HEK293 (cell line): Measurements from ENCODE around the gene CDCA5.
A peak's percentile ranks its signal among the peaks of the same experiment; 100 is the strongest.

Source experiments
- CTCF ChIA-PET: fragments of 350-600 bp; formaldehyde crosslinking; extraction: SDS; loops from one replicate; lab custom pipeline; 2021; ENCODE audit warnings: antibody characterized with exemption; lab: Yijun Ruan, JAX
- POLR2A ChIA-PET: fragments of 300-600 bp; formaldehyde crosslinking; extraction: SDS; loops from one replicate; lab custom pipeline; 2020; ENCODE audit warnings: antibody characterized with exemption, inconsistent platforms; lab: Yijun Ruan, JAX
- H3K27ac ChIP-seq: fragments of 200-500 bp; sonication (Bioruptor generic); 2 replicates; pipeline ENCODE4 v1.5.1; 2014; ENCODE audit warnings: low read depth, low read length, control low read depth, inconsistent platforms; ENCODE audit errors: extremely low read depth
- H3K36me3 ChIP-seq, 2 experiments: fragments of 200-500 bp in 1 of 2; sonication (Bioruptor generic) in 1 of 2; 1 replicate in 1 of 2; 2 replicates in 1 of 2; pipeline ENCODE4 v1.5.1; 2014 to 2017; ENCODE audit warnings: inconsistent platforms in 2 of 2, low read length in 2 of 2; ENCODE audit not compliant: control insufficient read depth in 2 of 2, insufficient read depth in 1 of 2
- H3K4me1 ChIP-seq: fragments of 200-500 bp; sonication (Bioruptor generic); 2 replicates; pipeline ENCODE4 v1.5.1; 2014; ENCODE audit warnings: mild to moderate bottlenecking, low read length, inconsistent platforms; ENCODE audit not compliant: control insufficient read depth, insufficient read depth
- H3K4me3 ChIP-seq: 2 replicates; pipeline ENCODE4 v1.5.1; 2011; ENCODE audit warnings: low read depth, mild to moderate bottlenecking, control low read depth, low read length, moderate library complexity
- H3K9me3 ChIP-seq: fragments of 200-500 bp; sonication (Bioruptor generic); 2 replicates; pipeline ENCODE4 v1.5.1; 2014; ENCODE audit warnings: low read depth, low read length, inconsistent platforms; ENCODE audit not compliant: control insufficient read depth, insufficient read depth
- BCL11B ChIP-seq: fragments of 450-650 bp; formaldehyde crosslinking; IDR thresholded peaks from 2 replicates; pipeline ENCODE4 v1.5.1; 2016; ENCODE audit warnings: low read depth, missing biosample characterization, missing genetic modification characterization
- EGR2 ChIP-seq: fragments of 450-650 bp; formaldehyde crosslinking; IDR thresholded peaks from 2 replicates; pipeline ENCODE4 v1.5.1; 2016; ENCODE audit warnings: low read depth, missing biosample characterization, missing genetic modification characterization
- GLIS1 ChIP-seq: fragments of 450-650 bp; formaldehyde crosslinking; IDR thresholded peaks from 2 replicates; pipeline ENCODE4 v1.5.1; 2016; ENCODE audit warnings: missing biosample characterization, missing genetic modification characterization
- HIC1 ChIP-seq: fragments of 450-650 bp; formaldehyde crosslinking; IDR thresholded peaks from 2 replicates; pipeline ENCODE4 v1.5.1; 2016; ENCODE audit warnings: missing biosample characterization, missing genetic modification characterization
- HOXA7 ChIP-seq: sonication (generic); formaldehyde crosslinking; IDR thresholded peaks from 2 replicates; pipeline ENCODE4 v1.8.1; 2022; ENCODE audit warnings: missing genetic modification reagents, borderline replicate concordance
- INSM2 ChIP-seq: fragments of 450-650 bp; formaldehyde crosslinking; IDR thresholded peaks from 2 replicates; pipeline ENCODE4 v1.5.1; 2016; ENCODE audit warnings: missing biosample characterization, missing genetic modification characterization
- KLF8 ChIP-seq: fragments of 450-650 bp; formaldehyde crosslinking; IDR thresholded peaks from 2 replicates; pipeline ENCODE4 v1.5.1; 2016; ENCODE audit warnings: missing biosample characterization, missing genetic modification characterization
- OVOL3 ChIP-seq: fragments of 450-650 bp; formaldehyde crosslinking; IDR thresholded peaks from 2 replicates; pipeline ENCODE4 v1.5.1; 2016; ENCODE audit warnings: missing biosample characterization, missing genetic modification characterization
- ZFP3 ChIP-seq: fragments of 450-650 bp; formaldehyde crosslinking; IDR thresholded peaks from 2 replicates; pipeline ENCODE4 v1.5.1; 2016; ENCODE audit warnings: low read depth, missing biosample characterization, missing genetic modification characterization
- ZNF138 ChIP-seq: fragments of 450-650 bp; formaldehyde crosslinking; IDR thresholded peaks from 2 replicates; pipeline ENCODE4 v1.5.1; 2016; ENCODE audit warnings: missing biosample characterization, missing genetic modification characterization, borderline replicate concordance
- ZNF169 ChIP-seq: fragments of 450-650 bp; formaldehyde crosslinking; IDR thresholded peaks from 2 replicates; pipeline ENCODE4 v1.5.1; 2016; ENCODE audit warnings: missing biosample characterization, missing genetic modification characterization
- ZNF18 ChIP-seq: fragments of 450-650 bp; formaldehyde crosslinking; IDR thresholded peaks from 2 replicates; pipeline ENCODE4 v1.5.1; 2016; ENCODE audit warnings: missing biosample characterization, missing genetic modification characterization
- ZNF223 ChIP-seq: fragments of 450-650 bp; formaldehyde crosslinking; IDR thresholded peaks from 2 replicates; pipeline ENCODE4 v1.5.1; 2016; ENCODE audit warnings: missing biosample characterization, missing genetic modification characterization
- ZNF280D ChIP-seq: fragments of 450-650 bp; formaldehyde crosslinking; IDR thresholded peaks from 2 replicates; pipeline ENCODE4 v1.5.1; 2016; ENCODE audit warnings: missing biosample characterization, missing genetic modification characterization
- ZNF48 ChIP-seq: fragments of 450-650 bp; formaldehyde crosslinking; IDR thresholded peaks from 2 replicates; pipeline ENCODE4 v1.5.1; 2016; ENCODE audit warnings: missing biosample characterization, missing genetic modification characterization
- ZNF501 ChIP-seq: fragments of 450-650 bp; formaldehyde crosslinking; IDR thresholded peaks from 2 replicates; pipeline ENCODE4 v1.5.1; 2016; ENCODE audit warnings: missing biosample characterization, missing genetic modification characterization
- ZNF560 ChIP-seq: fragments of 450-650 bp; formaldehyde crosslinking; IDR thresholded peaks from 2 replicates; pipeline ENCODE4 v1.5.1; 2017; ENCODE audit warnings: missing biosample characterization, missing genetic modification characterization, borderline replicate concordance
- ZNF600 ChIP-seq: fragments of 450-650 bp; formaldehyde crosslinking; IDR thresholded peaks from 2 replicates; pipeline ENCODE4 v1.5.1; 2016; ENCODE audit warnings: missing biosample characterization, missing genetic modification characterization
- ZNF701 ChIP-seq: fragments of 450-650 bp; formaldehyde crosslinking; IDR thresholded peaks from 2 replicates; pipeline ENCODE4 v1.5.1; 2016; ENCODE audit warnings: missing biosample characterization, missing genetic modification characterization
- ZSCAN16 ChIP-seq: fragments of 450-650 bp; formaldehyde crosslinking; IDR thresholded peaks from 2 replicates; pipeline ENCODE4 v1.5.1; 2016; ENCODE audit warnings: missing biosample characterization, missing genetic modification characterization
- ZSCAN5A ChIP-seq: fragments of 450-650 bp; formaldehyde crosslinking; IDR thresholded peaks from 2 replicates; pipeline ENCODE4 v1.5.1; 2016; ENCODE audit warnings: missing biosample characterization, missing genetic modification characterization

CDCA5 gene

GRCh38 chr11:65104628-65105027 lies 20.8 kb upstream of the CDCA5 start (continued):
- no peak for TF ChIP-seq ZNF18 (tag by site-specific recombination)
- TF ChIP-seq KLF8 (tag by site-specific recombination), result no peak
- TF ChIP-seq OVOL3 (tag by site-specific recombination), result no peak
- TF ChIP-seq ZNF560 (tag by site-specific recombination), result no peak
- no peak for TF ChIP-seq HIC1 (tag by site-specific recombination)
- no peak for TF ChIP-seq ZNF600 (tag by site-specific recombination)

- ChIA-PET CTCF (interaction anchor here (0.6 to 8.8 kb wide), 5 partner anchors 9 to 244 kb away, joined by 3 to 110 read pairs (median 3); partner anchors contain the start of gene TM7SF2), POLR2A (interaction anchor here (0.7 to 4.1 kb wide), 3 partner anchors 8 to 14 kb away, joined by 4 to 12 read pairs (median 4); partner anchors contain the start of genes TM7SF2 and ZNHIT2)
- peaks cover 23% of the 10 kb centered on the region for H3K4me1 ChIP-seq
- H3K27ac ChIP-seq, result no peak overlapping the region
- peak; percentile 14; the same call in 1 of the 2 replicates for TF ChIP-seq GLIS1 (tag by site-specific recombination)
- TF ChIP-seq ZSCAN16 (tag by site-specific recombination), result no peak
- TF ChIP-seq ZNF501 (tag by site-specific recombination), result no peak
- H3K9me3 ChIP-seq, result no peaks in the 10 kb centered on the region
- peaks cover 0 to 21% of the 10 kb centered on the region in 2 experiments; a peak in 2 of 3 replicates for H3K36me3 ChIP-seq
- no peak overlapping the region for H3K4me3 ChIP-seq
These were observed 19.6 kb upstream of the CDCA5 start for GRCh38 chr11:65103476-65103875.

- Histone ChIP-seq H3K36me3 (peaks cover 0 to 17% of the 10 kb centered on the region in 2 experiments; a peak in 2 of 3 replicates), H3K4me1 (peaks cover 23% of the 10 kb centered on the region), H3K27ac (peak overlapping the region; percentile 61), H3K9me3 (no peaks in the 10 kb centered on the region), H3K4me3 (no peak overlapping the region)
- ChIA-PET POLR2A (interaction anchor here (0.7 to 4.1 kb wide), 7 partner anchors 10 to 160 kb away, joined by 3 to 12 read pairs (median 4); partner anchors contain the start of genes CDCA5, FAU, MRPL49 and POLA2), CTCF (interaction anchor here (0.6 to 8.8 kb wide), 5 partner anchors 10 to 119 kb away, joined by 3 to 110 read pairs (median 4); partner anchors contain the start of gene TM7SF2)
- peak; percentile 66; the same call in 1 of the 2 replicates for TF ChIP-seq BCL11B (tag by site-specific recombination)
- no peak for TF ChIP-seq ZNF701 (tag by site-specific recombination)
- TF ChIP-seq ZSCAN16 (tag by site-specific recombination), result no peak
- 0 out of 2 replicates have a peak, but pooled peaks have one; percentile 46 for TF ChIP-seq INSM2 (tag by site-specific recombination)
- TF ChIP-seq EGR2 (tag by site-specific recombination), result no peak
- no peak for TF ChIP-seq ZNF48 (tag by site-specific recombination)
- TF ChIP-seq ZNF223 (tag by site-specific recombination), result no peak
- no peak for TF ChIP-seq ZFP3
- no peak for TF ChIP-seq HOXA7
- no peak for TF ChIP-seq ZSCAN5A (tag by site-specific recombination)
- TF ChIP-seq ZNF138 (tag by site-specific recombination), result no peak
- TF ChIP-seq ZNF280D (tag by site-specific recombination), result no peak
- TF ChIP-seq ZNF169 (tag by site-specific recombination), result no peak
These were observed 18.6 kb upstream of the CDCA5 start for GRCh38 chr11:65102142-65103095.
